Smooth muscle cell (in vitro differentiated cells): ENCODE data around the gene CARNS1. TPM values are rescaled to one million over a fixed set of nuclear protein-coding genes. Genes with fewer than 3 reads are reported as not detected.

Experiments
- DNase-seq: peaks from one replicate; lab custom pipeline; 2025; ENCODE audit not compliant: unreplicated experiment; lab: John Stamatoyannopoulos, UW
- H2AFZ ChIP-seq: fragments of 200-600 bp; sonication (generic); 2 replicates; pipeline ENCODE4 v1.6.0; 2016; ENCODE audit warnings: antibody characterized with exemption, low read depth, mild to moderate bottlenecking
- H3F3A ChIP-seq: fragments of 200-600 bp; sonication (generic); 2 replicates; pipeline ENCODE4 v1.6.0; 2017; ENCODE audit warnings: antibody characterized with exemption, low read depth
- H3K27ac ChIP-seq: fragments of 200-600 bp; sonication (generic); 2 replicates; pipeline ENCODE4 v1.5.1; 2016; ENCODE audit warnings: low read depth, mild to moderate bottlenecking
- H3K27me3 ChIP-seq: fragments of 200-600 bp; sonication (generic); 2 replicates; pipeline ENCODE4 v1.6.1; 2016; ENCODE audit warnings: low read depth, mild to moderate bottlenecking
- H3K36me3 ChIP-seq: fragments of 200-600 bp; sonication (generic); 2 replicates; pipeline ENCODE4 v1.5.1; 2016; ENCODE audit warnings: low read depth
- H3K4me1 ChIP-seq: fragments of 200-600 bp; sonication (generic); 2 replicates; pipeline ENCODE4 v1.5.1; 2016; ENCODE audit warnings: low read depth
- H3K4me2 ChIP-seq: fragments of 200-600 bp; sonication (generic); 2 replicates; pipeline ENCODE4 v1.6.0; 2016; ENCODE audit warnings: mild to moderate bottlenecking
- H3K4me3 ChIP-seq: fragments of 200-600 bp; sonication (generic); 2 replicates; pipeline ENCODE4 v1.5.1; 2016; ENCODE audit warnings: mild to moderate bottlenecking
- H3K79me2 ChIP-seq: fragments of 200-600 bp; sonication (generic); 2 replicates; pipeline ENCODE4 v1.6.0; 2016; ENCODE audit warnings: low read depth, mild to moderate bottlenecking
- H3K9ac ChIP-seq: fragments of 200-600 bp; sonication (generic); 2 replicates; pipeline ENCODE4 v1.6.0; 2016; ENCODE audit warnings: low read depth
- H3K9me3 ChIP-seq: fragments of 200-600 bp; sonication (generic); replicated peaks from 2 replicates; pipeline ENCODE4 v1.5.1; 2016; ENCODE audit warnings: low read depth
- H4K20me1 ChIP-seq: fragments of 200-600 bp; sonication (generic); 2 replicates; pipeline ENCODE4 v1.6.0; 2016; ENCODE audit warnings: low read depth
- CTCF ChIP-seq: fragments of 200-600 bp; sonication (generic); IDR thresholded peaks from 2 replicates; pipeline ENCODE4 v1.5.1; 2017; ENCODE audit warnings: borderline replicate concordance, mild to moderate bottlenecking, antibody characterized with exemption; ENCODE audit not compliant: insufficient read depth, poor library complexity, severe bottlenecking
- WGBS: methylation state at CpG from one replicate; pipeline ENCODE4 v1.1.7; 2016; ENCODE audit warnings: low lambda C conversion rate; 5-methylcytosine and 5-hydroxymethylcytosine counted together
- polyA plus RNA-seq: library from polyadenylated mRNA; unstranded; fragments of >200 nt; fragmentation: Nextera tagmentation; extraction: Ambion mirVana; gene quantifications from 2 replicates; pipeline ENCODE4 v1.2.1, GENCODE V29; 2016
- total RNA-seq: library from RNA; depleted of rRNA; stranded (reverse); fragments of >200 nt; gene quantifications from 2 replicates; pipeline ENCODE4 v1.2.3, GENCODE V29; 2014

Gene CARNS1
- total and polyA plus RNA-seq, 2 experiments from 2014 or later = 0.36 to 1.7 TPM

- no peak for TF ChIP-seq CTCF
- Histone ChIP-seq H3K27ac (no peak overlapping the region), H3K9ac (no peak overlapping the region), H3F3A (no peaks in the 10 kb centered on the region), H3K9me3 (no peaks in the 10 kb centered on the region), H3K79me2 (peaks cover 22% of the 10 kb centered on the region), H2AFZ (no peak overlapping the region), H3K4me2 (no peak overlapping the region), H3K36me3 (no peaks in the 10 kb centered on the region), H3K27me3 (no peaks in the 10 kb centered on the region), H3K4me3 (no peak overlapping the region), H4K20me1 (peaks cover 24% of the 10 kb centered on the region), H3K4me1 (peaks cover 7% of the 10 kb centered on the region)
- DNase-seq = no peak
- WGBS = 66% methylated on average over 6 of the region's 6 CpGs
These were observed 17.9 kb upstream of the CARNS1 start for GRCh38 chr11:67397536-67397935.

GRCh38 chr11:67397986-67398660, 17.4 kb upstream of the CARNS1 start:
- Histone ChIP-seq H3K79me2 (peaks cover 22% of the 10 kb centered on the region), H4K20me1 (peaks cover 24% of the 10 kb centered on the region), H3K27ac (no peak overlapping the region), H3F3A (no peaks in the 10 kb centered on the region), H3K27me3 (no peaks in the 10 kb centered on the region), H3K9ac (no peak overlapping the region), H3K9me3 (no peaks in the 10 kb centered on the region), H2AFZ (no peak overlapping the region), H3K4me3 (no peak overlapping the region), H3K4me1 (peaks cover 4% of the 10 kb centered on the region), H3K4me2 (no peak overlapping the region), H3K36me3 (no peaks in the 10 kb centered on the region)
- TF ChIP-seq CTCF = no peak
- no peak for DNase-seq
- 96% methylated on average over 24 of the region's 24 CpGs for WGBS

GRCh38 chr11:67398661-67399563, 16.6 kb upstream of the CARNS1 start:
- peaks cover 22% of the 10 kb centered on the region for H3K79me2 ChIP-seq
- no peak for TF ChIP-seq CTCF
- no peaks in the 10 kb centered on the region for H3F3A ChIP-seq
- 94% methylated on average over 31 of the region's 31 CpGs for WGBS
- no peaks in the 10 kb centered on the region for H3K36me3 ChIP-seq
- H3K27me3 ChIP-seq = no peaks in the 10 kb centered on the region
- no peak overlapping the region for H2AFZ ChIP-seq
- H3K4me1 ChIP-seq = peaks cover 4% of the 10 kb centered on the region
- DNase-seq = no peak
- no peak overlapping the region for H3K4me3 ChIP-seq
- H3K9me3 ChIP-seq = no peaks in the 10 kb centered on the region
- H3K9ac ChIP-seq = no peak overlapping the region
- no peak overlapping the region for H3K4me2 ChIP-seq
- peaks cover 24% of the 10 kb centered on the region for H4K20me1 ChIP-seq
- no peak overlapping the region for H3K27ac ChIP-seq
